ENCODE measurements around the gene ANGEL1. TPM values are rescaled to one million over a fixed set of nuclear protein-coding genes. Genes with fewer than 3 reads are reported as not detected.

Gene ANGEL1
- total and polyA plus RNA-seq, 2 of the 8 experiments (the other 6 are each of a cell fraction or from before 2014, with no cell fraction given): 26.8 to 27.2 TPM

GRCh38 chr14:76793956-76794355, 18.7 kb downstream of the ANGEL1 start:
- Histone ChIP-seq H3K56ac (replicated peaks; ENCODE audit: insufficient read length, low read depth, low read length) (no peak overlapping the region), H3K27me3 (replicated peaks in 1 of 4; ENCODE audit: control insufficient read depth in 3 of 4, extremely low read depth in 1 of 4, insufficient read depth in 3 of 4, low read length in 3 of 4) (no peaks in the 10 kb centered on the region), H2BK5ac (ENCODE audit: low read depth, low read length) (no peak overlapping the region), H3K27ac (ENCODE audit: low read depth, low read length) (no peak overlapping the region), H2AFZ (ENCODE audit: low read length) (no peak overlapping the region), H4K20me1 (replicated peaks in 1 of 2; ENCODE audit: control insufficient read depth in 1 of 2, insufficient read depth in 2 of 2, low read length in 2 of 2) (no peaks in the 10 kb centered on the region), H3K18ac (ENCODE audit: extremely low read depth, low read length) (no peak overlapping the region), H3K4me1 (replicated peaks in 1 of 4; ENCODE audit: control insufficient read depth in 3 of 4, insufficient read depth in 4 of 4, low read length in 3 of 4) (no peaks in the 10 kb centered on the region), H3K23me2 (ENCODE audit: low read depth, low read length) (no peaks in the 10 kb centered on the region), H3K4me3 (ENCODE audit: extremely low read depth in 1 of 4, insufficient read depth in 2 of 4, low read depth in 3 of 4, low read length in 4 of 4) (no peak overlapping the region), H3K4me2 (ENCODE audit: insufficient read depth in 1 of 2, low read depth in 2 of 2, low read length in 2 of 2) (no peak overlapping the region), H3K23ac (ENCODE audit: insufficient read length) (no peak overlapping the region), H3K9ac (replicated peaks in 1 of 4; ENCODE audit: extremely low read depth in 1 of 4, low read depth in 3 of 4, low read length in 3 of 4) (no peak overlapping the region), H3K36me3 (ENCODE audit: control insufficient read depth in 2 of 4, insufficient read depth in 4 of 4, low read length in 3 of 4) (peaks cover 4 to 31% (median 17%) of the 10 kb centered on the region in 4 experiments; a peak in 7 of 8 replicates), H2BK120ac (replicated peaks; ENCODE audit: low read depth, low read length) (no peak overlapping the region), H2BK15ac (ENCODE audit: low read length) (no peak overlapping the region), H3K14ac (ENCODE audit: insufficient read length) (no peak overlapping the region), H2AK5ac (ENCODE audit: low read depth, low read length) (no peak overlapping the region), H4K91ac (replicated peaks; ENCODE audit: insufficient read length, low read length) (no peak overlapping the region), H2BK20ac (ENCODE audit: low read length) (no peak overlapping the region), H4K5ac (ENCODE audit: insufficient read length, low read depth, low read length) (no peak overlapping the region), H3K79me2 (ENCODE audit: control insufficient read depth in 1 of 2, insufficient read depth in 2 of 2, low read length in 2 of 2) (no peaks in the 10 kb centered on the region), H3K79me1 (ENCODE audit: low read depth, low read length) (no peaks in the 10 kb centered on the region), H3K9me3 (ENCODE audit: insufficient read depth in 2 of 2, low read depth in 1 of 2, low read length in 1 of 2) (no peaks in the 10 kb centered on the region), H4K8ac (ENCODE audit: extremely low read depth, insufficient read depth, low read length) (no peak overlapping the region), H2BK12ac (ENCODE audit: low read depth, low read length) (no peak overlapping the region), H3K4ac (replicated peaks; ENCODE audit: insufficient read length, low read depth, low read length) (no peak overlapping the region)
- DNase-seq (ENCODE audit: low read depth in 1 of 2, low spot score in 2 of 2) (no peak), FAIRE-seq (no peak)
- POLR2A ChIA-PET (ENCODE audit: partially characterized antibody): no interaction called here
- 93% methylated on average over 5 of the region's 5 CpGs; no CpG with 5 or more reads in 1 of the 2 experiments for WGBS, 2 experiments (ENCODE audit: extremely low coverage in 1 of 2, insufficient coverage in 1 of 2, insufficient read length in 1 of 2, insufficient replicate concordance in 2 of 2, low coverage in 1 of 2, low lambda C conversion rate in 2 of 2, missing lambda C conversion rate in 1 of 2)
- CTCF ChIA-PET (ENCODE audit: partially characterized antibody): interaction anchor here (1.4 kb wide), 1 partner anchor 9 kb away, joined by 3 read pairs; no protein-coding TSS in a partner anchor
- TF ChIP-seq ASH2L (IDR thresholded peaks at IDR 0.05; ENCODE audit: low read length) (no peak), KDM1A (IDR thresholded peaks at IDR 0.05; ENCODE audit: borderline replicate concordance, low read length) (no peak)

Measured in H1 (cell line).